HuH-7 (cell line): ENCODE results near the gene RPE.

ENCODE experiments used
- DNase-seq: peaks from one replicate; pipeline ENCODE4 v3.0.0; 2011; ENCODE audit warnings: low spot score

RPE gene

DNA sequence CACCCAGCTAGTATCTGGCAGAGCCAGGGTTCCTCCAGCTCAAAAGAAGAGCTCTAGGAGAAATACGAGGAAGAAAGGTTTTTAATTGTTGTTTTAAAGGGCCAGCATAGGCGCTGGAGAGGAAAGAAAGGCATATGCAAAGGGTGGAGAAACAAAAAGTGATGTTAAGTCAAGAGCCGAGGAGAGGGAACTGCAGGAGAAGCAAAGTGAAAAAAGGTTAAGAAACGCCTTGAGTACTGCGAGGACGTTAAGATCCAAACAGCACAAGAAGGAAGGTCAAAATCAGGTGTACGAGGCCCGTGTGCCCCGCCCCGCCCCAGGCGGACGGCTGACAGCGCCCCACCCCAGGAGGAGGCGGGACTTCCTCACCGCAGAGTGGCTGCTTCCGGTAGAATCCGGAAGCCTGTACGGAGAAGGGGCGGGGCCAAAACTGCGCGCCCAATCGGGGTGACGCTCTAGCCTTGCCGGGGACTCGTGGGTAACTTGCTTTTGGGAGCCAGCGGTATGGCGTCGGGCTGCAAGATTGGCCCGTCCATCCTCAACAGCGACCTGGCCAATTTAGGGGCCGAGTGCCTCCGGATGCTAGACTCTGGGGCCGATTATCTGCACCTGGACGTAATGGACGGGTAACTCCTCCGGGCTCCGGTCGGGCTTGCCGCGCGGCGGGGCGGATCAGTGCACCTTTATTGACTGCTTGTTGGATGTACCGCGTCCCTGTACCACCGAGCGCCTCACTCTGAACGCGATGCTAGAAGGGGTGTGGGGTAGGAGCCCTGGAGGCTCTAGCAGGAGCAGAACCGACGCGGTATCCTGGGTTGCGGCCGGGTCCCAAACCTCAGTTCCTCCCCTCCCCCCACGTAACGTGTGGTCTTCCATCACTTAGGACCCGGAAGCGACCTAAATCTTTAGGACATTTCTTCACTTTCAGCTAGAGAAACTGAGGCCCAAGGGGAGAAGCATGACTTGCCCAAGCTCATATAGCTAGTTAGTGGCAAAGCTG is at the start of gene RPE:
RPE (plus strand) TSS at position 481 of the 1,000 bp plus-strand sequence; CDS start at position 505, 24 bp downstream.
- DNase-seq = peak; percentile 86

DNA sequence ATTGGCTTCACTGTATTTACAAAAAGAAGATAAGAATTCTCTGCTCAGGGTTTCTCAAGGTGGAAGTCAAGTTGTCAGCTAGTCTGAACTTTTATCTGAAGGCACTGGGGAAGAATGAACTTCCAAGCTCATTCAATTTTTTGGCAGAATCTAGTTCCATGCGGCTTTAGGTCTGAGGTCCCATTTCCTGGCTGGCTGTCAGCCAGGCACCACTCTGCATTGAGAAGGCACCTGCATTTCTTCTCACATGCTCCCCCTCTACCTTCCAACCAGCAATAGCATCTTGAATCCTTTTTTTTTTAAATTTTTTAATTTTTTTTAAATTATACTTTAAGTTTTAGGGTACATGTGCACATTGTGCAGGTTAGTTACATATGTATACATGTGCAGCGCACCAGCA is 46.2 kb upstream of the RPE start:
- DNase-seq = no peak

- DNase-seq = no peak
Measured at GRCh38 chr2:209958016-209958415, 44.4 kb upstream of the RPE start.

DNA sequence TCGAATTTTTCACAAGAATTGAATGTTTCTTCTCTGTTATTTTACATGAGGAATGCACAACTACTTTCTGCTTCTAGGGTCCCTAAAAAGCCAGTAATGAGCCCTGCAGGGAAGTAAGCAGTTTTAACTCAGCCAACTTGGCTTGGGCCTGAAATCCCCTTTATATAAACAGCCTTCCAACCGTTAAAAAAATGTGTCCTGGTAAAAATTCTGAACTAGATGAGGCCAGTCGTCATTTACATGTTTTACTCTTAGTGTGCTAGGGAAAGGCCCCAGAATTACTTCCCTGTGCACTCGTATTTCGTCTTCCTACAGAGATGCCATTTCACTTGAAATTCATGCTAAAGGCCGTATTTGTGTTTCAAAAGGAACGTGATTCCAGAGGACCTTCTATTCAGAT is 42.4 kb upstream of the RPE start:
- DNase-seq = no peak

GRCh38 chr2:209960676-209961630 is 41.5 kb upstream of the RPE start:
- peak; percentile 34 for DNase-seq

GRCh38 chr2:209965723-209966122 is 36.7 kb upstream of the RPE start:
- DNase-seq = no peak

GRCh38 chr2:209969692-209970091 is 32.7 kb upstream of the RPE start:
- DNase-seq = no peak

GRCh38 chr2:209970271-209970670 is 32.2 kb upstream of the RPE start:
- DNase-seq = no peak

DNA sequence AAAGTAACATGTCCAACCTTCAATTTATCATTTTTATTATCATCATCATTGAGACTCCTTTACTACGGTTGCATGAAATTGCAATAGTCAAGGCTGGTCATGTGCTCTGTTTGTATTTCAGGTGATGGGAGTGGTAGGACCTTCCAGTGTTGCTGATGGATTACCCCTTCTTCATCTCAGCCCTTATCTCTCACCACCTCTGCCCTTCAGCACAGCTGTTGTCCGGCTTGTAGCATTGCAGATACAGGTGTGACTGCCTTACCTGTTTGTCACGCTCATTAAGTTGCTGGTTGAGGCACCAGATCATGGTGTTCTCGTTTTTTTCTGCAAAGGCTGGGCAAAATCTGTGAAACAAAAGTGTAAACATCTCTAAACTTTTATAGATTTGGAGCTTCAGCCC is 31.7 kb upstream of the RPE start:
- DNase-seq = no peak

- DNase-seq = no peak
Measured at GRCh38 chr2:209973328-209973727, 29.1 kb upstream of the RPE start.

GRCh38 chr2:209974576-209974975 is 27.9 kb upstream of the RPE start:
- DNase-seq = no peak

DNA sequence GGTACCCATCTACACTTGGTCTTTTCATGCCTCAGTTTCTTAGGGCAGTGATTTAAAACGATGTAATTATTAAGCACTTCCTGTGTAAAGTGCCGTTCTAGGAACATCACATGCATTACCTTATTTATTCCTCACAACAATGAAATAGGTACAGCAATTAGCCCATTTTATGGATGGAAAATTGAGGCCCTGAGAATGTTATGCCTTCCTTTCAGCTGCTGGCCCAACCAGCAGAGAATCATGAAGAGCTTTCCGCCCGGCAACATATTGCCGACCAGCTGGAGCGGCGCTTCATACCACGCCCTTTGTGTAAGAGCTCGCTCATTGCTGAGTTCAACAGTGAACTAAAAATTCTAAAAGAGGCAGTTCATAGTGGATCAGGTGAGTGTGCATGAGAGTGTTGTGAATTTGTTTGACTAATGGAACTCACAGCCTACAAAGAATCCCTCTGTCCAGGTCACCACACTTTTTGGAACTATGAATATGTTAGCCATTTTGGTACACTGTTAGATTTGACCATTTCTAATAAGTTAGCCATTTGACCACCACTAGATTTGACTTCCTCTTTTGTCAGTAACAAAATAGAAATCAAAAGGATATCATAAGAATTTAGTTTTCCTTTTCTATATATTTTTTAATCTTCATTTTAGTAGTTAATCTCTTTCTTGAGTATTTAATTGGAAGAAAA is 25.6 kb upstream of the RPE start:
- DNase-seq = no peak

DNA sequence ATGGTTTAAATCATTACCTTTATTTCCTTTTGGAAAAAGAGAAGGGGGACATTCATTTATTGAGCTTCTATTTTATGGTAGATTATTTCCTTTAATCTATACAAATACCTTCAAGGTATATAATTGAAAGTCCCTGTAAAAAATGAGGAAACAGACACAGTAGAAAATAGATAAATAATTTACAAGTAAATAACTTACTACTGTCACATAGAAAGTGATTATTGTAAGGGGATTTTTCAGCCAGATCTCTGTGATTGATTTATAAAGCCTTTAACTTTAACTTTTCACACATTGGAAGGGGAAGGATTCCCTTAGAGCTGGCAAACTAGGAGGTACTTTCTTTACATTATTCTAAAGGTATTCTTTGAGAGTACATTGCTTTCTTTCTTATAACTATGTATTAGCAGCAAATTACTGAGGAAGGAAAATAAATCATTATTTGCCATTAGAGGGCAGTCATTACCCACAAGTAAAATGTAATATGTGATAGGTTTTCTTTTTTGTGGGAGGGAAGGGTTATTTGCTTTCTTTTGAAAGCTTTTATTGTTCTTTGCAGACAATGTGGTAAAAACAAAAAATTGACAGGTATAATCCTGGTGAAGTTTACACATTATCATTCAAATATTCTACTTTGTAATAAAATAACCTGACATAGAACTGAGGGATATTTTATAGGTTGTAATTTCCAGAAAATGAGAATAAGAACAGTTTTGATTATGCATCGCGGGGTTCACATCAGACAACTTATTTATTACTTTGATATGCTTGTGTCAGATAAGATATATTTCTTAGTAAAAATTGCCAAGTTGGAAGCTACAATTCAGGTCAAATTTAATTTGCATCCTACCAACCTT is 24.8 kb upstream of the RPE start:
- DNase-seq = no peak

DNA sequence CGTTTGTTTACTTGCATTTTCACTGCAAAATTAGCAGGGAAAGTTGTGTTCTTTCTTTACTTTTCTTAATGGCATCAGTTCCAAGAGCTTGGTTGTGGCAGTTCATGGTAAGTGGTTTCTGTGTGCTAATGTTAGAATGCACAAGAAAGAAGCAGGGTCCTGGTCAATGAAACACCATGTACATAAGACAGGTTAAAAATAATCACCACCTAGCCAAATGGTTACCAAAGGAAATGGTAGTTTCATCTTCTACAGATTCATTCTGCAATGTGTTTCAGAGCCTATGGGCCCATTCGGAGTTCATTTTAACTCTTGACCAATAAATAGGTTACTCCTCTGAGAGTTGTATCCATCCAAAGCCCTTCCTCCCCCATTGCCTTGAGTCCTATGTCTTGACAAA is 18.1 kb upstream of the RPE start:
- DNase-seq = no peak

- DNase-seq = no peak
Measured at GRCh38 chr2:209985874-209986273, 16.6 kb upstream of the RPE start.

DNA sequence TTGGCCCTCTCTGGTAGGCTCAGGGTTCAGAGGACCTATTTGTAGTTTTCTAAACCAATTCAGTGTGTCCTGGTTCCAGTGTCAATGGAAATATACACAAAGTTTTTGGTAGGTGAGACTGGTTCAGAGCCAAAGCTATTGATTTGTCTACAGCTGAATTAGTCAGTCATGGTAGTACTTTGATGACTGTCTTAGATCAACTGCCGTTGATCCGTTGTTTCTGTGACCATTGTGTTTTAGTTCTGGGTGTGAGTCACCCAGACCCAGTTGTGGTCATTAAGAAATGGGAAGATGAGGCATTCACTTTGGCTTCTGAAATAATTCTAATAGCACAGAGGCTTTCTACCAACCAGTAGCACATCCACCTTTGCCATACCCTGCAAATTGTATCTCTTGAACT is 16.0 kb upstream of the RPE start:
- DNase-seq = no peak

- no peak for DNase-seq
Measured at GRCh38 chr2:209988010-209988409, 14.4 kb upstream of the RPE start.

DNA sequence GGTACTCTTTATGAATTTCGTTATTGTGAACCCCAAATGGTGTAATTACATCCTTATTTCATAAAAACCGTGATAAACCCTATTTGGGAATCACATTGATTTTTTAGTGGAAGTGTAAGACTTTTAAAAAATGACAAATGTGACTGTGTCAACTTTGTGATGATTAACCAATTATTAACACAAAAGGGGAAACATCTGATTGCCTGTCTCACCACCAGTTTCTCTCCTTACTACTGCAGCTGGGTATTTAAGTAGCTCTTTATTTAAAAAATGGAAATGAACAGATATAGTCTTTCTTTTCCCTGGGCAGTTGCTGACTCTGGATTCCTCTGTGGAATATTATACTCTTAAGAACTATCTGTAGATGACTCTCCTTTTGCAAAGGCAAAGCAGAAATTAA is 11.6 kb upstream of the RPE start:
- no peak for DNase-seq

GRCh38 chr2:209993968-209994367 is 8.5 kb upstream of the RPE start:
- no peak for DNase-seq

GRCh38 chr2:209998596-209998995 is 3.8 kb upstream of the RPE start:
- DNase-seq = no peak
